IMR-90 (cell line): ENCODE measurements around the gene ADCYAP1R1. TPM values are rescaled to one million over a fixed set of nuclear protein-coding genes. Genes with fewer than 3 reads are reported as not detected.

Experiments used
- ATAC-seq: fragments of 200-7000 bp; cut with Tn5 transposase; 2 replicates; pipeline ENCODE4 v1.9.1; 2020; ENCODE audit warnings: low read depth, mild to moderate bottlenecking, moderate library complexity
- BruUV-seq: library from RNA; stranded (reverse); fragments of 400-500 nt; replicated peaks from 2 replicates; lab custom pipeline; 2021; lab: Mats Ljungman, UMichigan
- CTCF ChIA-PET: fragments of 300-600 bp; formaldehyde crosslinking; extraction: SDS; loops from one replicate; lab custom pipeline; 2021; ENCODE audit warnings: antibody characterized with exemption; lab: Yijun Ruan, JAX
- POLR2A ChIA-PET: fragments of 300-600 bp; sonication (Branson Sonifier 250); formaldehyde crosslinking; loops from one replicate; lab custom pipeline; 2022; ENCODE audit warnings: antibody characterized with exemption; ENCODE audit not compliant: unreplicated experiment; lab: Charles Lee
- DNase-seq: peaks from one replicate; pipeline ENCODE4 v3.0.0; 2013
- H2AFZ ChIP-seq: replicated peaks from 2 replicates; pipeline ENCODE3; 2013; ENCODE audit warnings: low read length, mild to moderate bottlenecking; ENCODE audit not compliant: poor library complexity
- H2AK5ac ChIP-seq: 2 replicates; pipeline ENCODE4 v1.6.1; 2013; ENCODE audit warnings: low read depth, low read length, inconsistent platforms
- H2AK9ac ChIP-seq: replicated peaks from 2 replicates; pipeline ENCODE3; 2013; ENCODE audit warnings: mild to moderate bottlenecking, low read depth, low read length, moderate library complexity; ENCODE audit not compliant: poor library complexity
- H2BK120ac ChIP-seq: 2 replicates; pipeline ENCODE4 v1.6.1; 2013; ENCODE audit warnings: low read depth, low read length, inconsistent platforms
- H2BK15ac ChIP-seq: 3 replicates; pipeline ENCODE4 v1.6.1; 2013; ENCODE audit warnings: low read depth, low read length, inconsistent platforms
- H2BK20ac ChIP-seq: 2 replicates; pipeline ENCODE4 v1.6.1; 2013; ENCODE audit warnings: low read depth, mild to moderate bottlenecking, inconsistent platforms, low read length, moderate library complexity
- H2BK5ac ChIP-seq: 2 replicates; pipeline ENCODE4 v1.6.1; 2013; ENCODE audit warnings: mild to moderate bottlenecking, low read depth, low read length, inconsistent platforms; ENCODE audit not compliant: poor library complexity, severe bottlenecking
- H3K14ac ChIP-seq: replicated peaks from 2 replicates; pipeline ENCODE4 v1.6.1; 2013; ENCODE audit warnings: low read depth, low read length, inconsistent platforms
- H3K18ac ChIP-seq: 2 replicates; pipeline ENCODE4 v1.6.1; 2013; ENCODE audit warnings: low read depth, low read length, control low read depth
- H3K23ac ChIP-seq: 2 replicates; pipeline ENCODE4 v1.6.1; 2013; ENCODE audit warnings: low read depth, low read length, inconsistent platforms
- H3K27ac ChIP-seq: 2 replicates; pipeline ENCODE4 v1.5.1; 2013; ENCODE audit warnings: mild to moderate bottlenecking, control low read depth, low read length; ENCODE audit not compliant: insufficient read depth
- H3K27me3 ChIP-seq: 2 replicates; pipeline ENCODE4 v1.6.1; 2013; ENCODE audit warnings: low read length; ENCODE audit not compliant: control insufficient read depth, insufficient read depth
- H3K36me3 ChIP-seq: 2 replicates; pipeline ENCODE4 v1.6.1; 2013; ENCODE audit warnings: low read length, mixed read lengths; ENCODE audit not compliant: control insufficient read depth, insufficient read depth
- H3K4ac ChIP-seq: 2 replicates; pipeline ENCODE4 v1.6.1; 2013; ENCODE audit warnings: low read depth, low read length, inconsistent platforms
- H3K4me1 ChIP-seq: 2 replicates; pipeline ENCODE4 v1.6.1; 2013; ENCODE audit warnings: low read length, mixed read lengths; ENCODE audit not compliant: control insufficient read depth, insufficient read depth
- H3K4me2 ChIP-seq: 2 replicates; pipeline ENCODE4 v1.6.1; 2013; ENCODE audit warnings: low read depth, mild to moderate bottlenecking, control low read depth, low read length, moderate library complexity
- H3K4me3 ChIP-seq: 2 replicates; pipeline ENCODE4 v1.5.1; 2013; ENCODE audit warnings: low read depth, mild to moderate bottlenecking, control low read depth, low read length, moderate library complexity; ENCODE audit not compliant: insufficient read depth
- H3K56ac ChIP-seq: 2 replicates; pipeline ENCODE4 v1.6.1; 2013; ENCODE audit warnings: low read length, inconsistent platforms; ENCODE audit not compliant: insufficient read depth; ENCODE audit errors: extremely low read depth
- H3K79me1 ChIP-seq, 2 experiments: 2 replicates each; pipeline ENCODE4 v1.6.1; 2013; ENCODE audit warnings: low read length in 2 of 2, inconsistent platforms in 1 of 2, low read depth in 1 of 2
- H3K9ac ChIP-seq: 2 replicates; pipeline ENCODE4 v1.6.1; 2013; ENCODE audit warnings: low read depth, low read length, control low read depth
- H3K9me1 ChIP-seq: 2 replicates; pipeline ENCODE4 v1.6.1; 2013; ENCODE audit warnings: low read length, inconsistent platforms; ENCODE audit not compliant: insufficient read depth
- H3K9me3 ChIP-seq: 2 replicates; pipeline ENCODE4 v1.6.1; 2013; ENCODE audit warnings: low read length; ENCODE audit not compliant: control insufficient read depth, insufficient read depth
- H4K20me1 ChIP-seq: 2 replicates; pipeline ENCODE4 v1.6.1; 2013; ENCODE audit warnings: low read length, inconsistent platforms; ENCODE audit not compliant: insufficient read depth
- H4K5ac ChIP-seq: 2 replicates; pipeline ENCODE4 v1.6.1; 2013; ENCODE audit warnings: mild to moderate bottlenecking, low read depth, low read length, control low read depth
- H4K8ac ChIP-seq, 2 experiments: 2 replicates each; pipeline ENCODE4 v1.6.1; 2013; ENCODE audit warnings: low read depth in 2 of 2, low read length in 2 of 2, control low read depth in 1 of 2, inconsistent platforms in 1 of 2
- H4K91ac ChIP-seq: 2 replicates; pipeline ENCODE4 v1.6.1; 2013; ENCODE audit warnings: low read depth, low read length, inconsistent platforms; ENCODE audit not compliant: insufficient read depth
- BHLHE40 ChIP-seq: fragments of 150-350 bp; IDR thresholded peaks from 2 replicates; pipeline ENCODE4 v1.6.1; 2016; ENCODE audit warnings: mild to moderate bottlenecking, low read depth, low read length
- CEBPB ChIP-seq: IDR thresholded peaks from 2 replicates; pipeline ENCODE4 v1.6.1; 2012; ENCODE audit warnings: low read depth, low read length, improper control_type of control experiment
- CHD1 ChIP-seq: IDR thresholded peaks from 2 replicates; pipeline ENCODE4 v1.6.1; 2012; ENCODE audit warnings: low read depth, low read length, improper control_type of control experiment
- CTCF ChIP-seq: conservative IDR thresholded peaks from 2 replicates; pipeline ENCODE4 v1.5.1; 2012; ENCODE audit warnings: mild to moderate bottlenecking, low read depth, low read length, improper control_type of control experiment
- FOS ChIP-seq: fragments of 150-350 bp; IDR thresholded peaks from 2 replicates; pipeline ENCODE4 v1.6.1; 2016; ENCODE audit warnings: low read depth, low read length
- MAFK ChIP-seq: IDR thresholded peaks from 2 replicates; pipeline ENCODE4 v1.6.1; 2012; ENCODE audit warnings: low read depth, low read length, improper control_type of control experiment
- MAZ ChIP-seq: IDR thresholded peaks from 2 replicates; pipeline ENCODE4 v1.6.1; 2012; ENCODE audit warnings: low read depth, mild to moderate bottlenecking, low read length, improper control_type of control experiment, moderate library complexity, borderline replicate concordance
- MXI1 ChIP-seq: IDR thresholded peaks from 2 replicates; pipeline ENCODE4 v1.6.1; 2012; ENCODE audit warnings: low read depth, mild to moderate bottlenecking, low read length, moderate library complexity, borderline replicate concordance
- NFE2L2 ChIP-seq: fragments of 150-350 bp; IDR thresholded peaks from 2 replicates; pipeline ENCODE4 v1.6.1; 2016; ENCODE audit warnings: low read depth, mild to moderate bottlenecking, low read length
- POLR2A ChIP-seq: IDR thresholded peaks from 2 replicates; pipeline ENCODE4 v1.6.1; 2012; ENCODE audit warnings: mild to moderate bottlenecking, low read depth, low read length
- RAD21 ChIP-seq: IDR thresholded peaks from 2 replicates; pipeline ENCODE4 v1.6.1; 2012; ENCODE audit warnings: low read length, improper control_type of control experiment
- RCOR1 ChIP-seq: IDR thresholded peaks from 2 replicates; pipeline ENCODE4 v1.6.1; 2012; ENCODE audit warnings: mild to moderate bottlenecking, low read length, improper control_type of control experiment; ENCODE audit not compliant: insufficient replicate concordance
- RFX5 ChIP-seq: IDR thresholded peaks from 2 replicates; pipeline ENCODE4 v1.8.0; 2012; ENCODE audit warnings: low read depth, mild to moderate bottlenecking, low read length, moderate library complexity
- SMC3 ChIP-seq: fragments of 150-350 bp; IDR thresholded peaks from 2 replicates; pipeline ENCODE4 v1.6.1; 2016; ENCODE audit warnings: low read depth, mild to moderate bottlenecking, antibody characterized with exemption, low read length, moderate library complexity
- WGBS, 2 experiments: methylation state at CpG; one replicate each; pipeline versions ENCODE4 v1.1.5 to v1.1.7; 2013; ENCODE audit warnings: missing lambda C conversion rate in 2 of 2; ENCODE audit not compliant: insufficient read length in 1 of 2; ENCODE audit errors: extremely low coverage in 2 of 2; 5-methylcytosine and 5-hydroxymethylcytosine counted together
- dilution Hi-C: fragments of 300-500 bp; cut with HindIII; formaldehyde crosslinking; loops from one replicate; pipeline ENCODE4 v1.14.3; 2018; ENCODE audit warnings: low sequenced_read_pairs; ENCODE audit not compliant: unreplicated experiment
- in situ Hi-C: fragments of 300-500 bp; cut with MboI; formaldehyde crosslinking; loops from 3 replicates; pipeline ENCODE4 v1.14.3; 2019; ENCODE audit warnings: low sequenced_read_pairs, inconsistent platforms, mixed read lengths
- intact Hi-C: fragments of 100-400 bp; cut with micrococcal nuclease; formaldehyde crosslinking; loops from 2 replicates; pipeline ENCODE4 v1.10.0; 2022
- polyA plus RNA-seq, 3 experiments: library from polyadenylated mRNA; depleted of rRNA; stranded (reverse); fragments of >200 nt; gene quantifications; 2 replicates each; pipeline ENCODE4 v1.2.3, GENCODE V29; 2012; ENCODE audit warnings: low replicate concordance in 1 of 3
- total RNA-seq: library from RNA; depleted of rRNA; stranded (reverse); fragments of >200 nt; gene quantifications from 2 replicates; pipeline ENCODE4 v1.2.3, GENCODE V29; 2012
- TF ChIP-seq, protein P1 (sequence below): fragments of 150-350 bp; IDR thresholded peaks from 2 replicates; pipeline ENCODE4 v1.6.1; 2016; ENCODE audit warnings: low read depth, mild to moderate bottlenecking, low read length, moderate library complexity, borderline replicate concordance
- TF ChIP-seq, protein P2 (sequence below): fragments of 150-350 bp; IDR thresholded peaks from 2 replicates; pipeline ENCODE4 v1.6.1; 2017; ENCODE audit warnings: mild to moderate bottlenecking, antibody characterized with exemption, low read length, low read depth

The ADCYAP1R1 gene
- total and polyA plus RNA-seq, 2 of the 4 experiments (the other 2 are of a cell fraction): not detected

DNA sequence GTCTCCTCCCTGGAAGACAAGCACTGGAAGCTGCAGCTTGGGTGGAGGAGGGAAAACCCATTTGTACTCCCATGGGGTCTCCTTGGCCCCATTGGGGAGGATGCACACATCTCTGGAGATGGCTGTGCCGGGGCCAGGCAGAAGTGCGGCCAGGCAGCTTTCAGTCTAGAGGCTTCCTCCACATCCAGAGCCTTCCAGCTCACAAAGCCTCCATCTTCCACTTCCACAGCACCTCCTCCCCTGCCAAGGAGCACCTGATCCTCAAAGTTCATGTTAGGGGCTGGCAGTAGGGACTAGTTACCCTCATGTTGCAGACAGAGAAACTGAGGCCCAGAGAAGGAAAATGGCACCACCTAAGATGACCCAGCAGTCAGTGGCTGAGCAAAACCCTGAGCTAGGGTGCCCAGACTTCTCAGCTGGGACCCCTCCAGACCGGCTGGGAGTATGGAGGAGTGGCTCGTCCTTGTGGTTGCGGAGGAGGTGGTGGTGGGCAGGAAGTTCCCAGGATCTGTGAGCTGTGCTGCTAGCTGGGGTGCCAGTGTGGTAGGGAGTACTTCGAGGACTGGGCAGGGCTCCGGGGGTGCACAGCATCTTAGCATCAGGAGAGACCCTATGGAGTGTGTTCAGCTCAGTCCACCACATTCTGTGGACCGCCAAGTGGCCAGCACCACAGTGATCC is 44.2 kb downstream of the ADCYAP1R1 start:
- no peaks in the 10 kb centered on the region; the same call in 1 of the 2 replicates for H4K20me1 ChIP-seq
- TF ChIP-seq POLR2A: no peak
- TF ChIP-seq MAZ: no peak
- no peak for TF ChIP-seq SMC3
- TF ChIP-seq, protein P1, sequence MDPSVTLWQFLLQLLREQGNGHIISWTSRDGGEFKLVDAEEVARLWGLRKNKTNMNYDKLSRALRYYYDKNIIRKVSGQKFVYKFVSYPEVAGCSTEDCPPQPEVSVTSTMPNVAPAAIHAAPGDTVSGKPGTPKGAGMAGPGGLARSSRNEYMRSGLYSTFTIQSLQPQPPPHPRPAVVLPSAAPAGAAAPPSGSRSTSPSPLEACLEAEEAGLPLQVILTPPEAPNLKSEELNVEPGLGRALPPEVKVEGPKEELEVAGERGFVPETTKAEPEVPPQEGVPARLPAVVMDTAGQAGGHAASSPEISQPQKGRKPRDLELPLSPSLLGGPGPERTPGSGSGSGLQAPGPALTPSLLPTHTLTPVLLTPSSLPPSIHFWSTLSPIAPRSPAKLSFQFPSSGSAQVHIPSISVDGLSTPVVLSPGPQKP: no peak
- no peak for TF ChIP-seq CEBPB
- TF ChIP-seq CTCF: no peak
- no peak for TF ChIP-seq NFE2L2
- no peak for TF ChIP-seq BHLHE40
- TF ChIP-seq RAD21: no peak
- TF ChIP-seq RCOR1: no peak
- TF ChIP-seq FOS: no peak
- TF ChIP-seq MXI1: no peak
- no peak for TF ChIP-seq RFX5
- TF ChIP-seq MAFK: no peak
- no peak for TF ChIP-seq CHD1
- TF ChIP-seq, protein P2, sequence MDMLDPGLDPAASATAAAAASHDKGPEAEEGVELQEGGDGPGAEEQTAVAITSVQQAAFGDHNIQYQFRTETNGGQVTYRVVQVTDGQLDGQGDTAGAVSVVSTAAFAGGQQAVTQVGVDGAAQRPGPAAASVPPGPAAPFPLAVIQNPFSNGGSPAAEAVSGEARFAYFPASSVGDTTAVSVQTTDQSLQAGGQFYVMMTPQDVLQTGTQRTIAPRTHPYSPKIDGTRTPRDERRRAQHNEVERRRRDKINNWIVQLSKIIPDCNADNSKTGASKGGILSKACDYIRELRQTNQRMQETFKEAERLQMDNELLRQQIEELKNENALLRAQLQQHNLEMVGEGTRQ: no peak
- no peak overlapping the region for H4K5ac ChIP-seq
- no peak overlapping the region for H3K4me3 ChIP-seq
- POLR2A ChIA-PET: no interaction called here
- H2AK9ac ChIP-seq: no peak overlapping the region
- no peak overlapping the region for H3K18ac ChIP-seq
- H3K36me3 ChIP-seq: no peaks in the 10 kb centered on the region
- BruUV-seq: no TSS peak
- no peak overlapping the region for H4K91ac ChIP-seq
- H3K14ac ChIP-seq: no peak overlapping the region
- H3K9me3 ChIP-seq: no peaks in the 10 kb centered on the region
- no CpG with 5 or more reads among the region's 8 CpGs for WGBS, 2 experiments
- dilution Hi-C loops (no loop called here), intact Hi-C loops (no loop called here), in situ Hi-C loops (no loop called here)
- no peak overlapping the region for H2BK5ac ChIP-seq
- H2AK5ac ChIP-seq: no peak overlapping the region
- H3K56ac ChIP-seq: no peak overlapping the region
- no peak overlapping the region for H3K4me2 ChIP-seq
- H2BK20ac ChIP-seq: no peak overlapping the region
- H3K9ac ChIP-seq: no peak overlapping the region
- no peak for ATAC-seq
- H4K8ac ChIP-seq: no peak overlapping the region
- no peak overlapping the region for H3K27ac ChIP-seq
- DNase-seq: no peak
- H2AFZ ChIP-seq: no peak overlapping the region
- CTCF ChIA-PET: no interaction called here
- no peaks in the 10 kb centered on the region for H3K4me1 ChIP-seq
- no peak overlapping the region for H3K23ac ChIP-seq
- H2BK15ac ChIP-seq: no peak overlapping the region
- no peaks in the 10 kb centered on the region; the same call in 1 of the 2 replicates for H3K27me3 ChIP-seq
- no peaks in the 10 kb centered on the region for H3K9me1 ChIP-seq
- no peaks in the 10 kb centered on the region for H3K79me1 ChIP-seq
- H2BK120ac ChIP-seq: no peak overlapping the region
- H3K4ac ChIP-seq: no peak overlapping the region
